Naive B cell (primary cell): Measurements from ENCODE around the gene VN1R4. TPM values are rescaled to one million over a fixed set of nuclear protein-coding genes. Genes with fewer than 3 reads are reported as not detected.
"Not testable (repeated sequence)": the region's sequence is repeated elsewhere in the genome, so short reads cannot be mapped to it uniquely, and the experiment has no call there.

Experiments
- ATAC-seq, 2 donors: fragments of 150-1000 bp; cut with Tn5 transposase; 2 replicates each; pipeline ENCODE4 v1.10.0; 2021; ENCODE audit warnings: low read depth in 2 of 2, mild to moderate bottlenecking in 2 of 2, moderate library complexity in 2 of 2
- DNase-seq: peaks from one replicate; pipeline ENCODE4 v3.0.0; 2022
- H3K27ac Mint-ChIP-seq, 6 donors: one replicate each; pipeline ENCODE4 v1.8.0; 2020 to 2022; ENCODE audit warnings: mild to moderate bottlenecking in 6 of 6, mixed read lengths in 6 of 6, moderate library complexity in 5 of 6, inconsistent platforms in 2 of 6
- H3K27me3 Mint-ChIP-seq, 3 donors: one replicate each; pipeline ENCODE4 v1.8.0; 2021 to 2022; ENCODE audit warnings: mixed read lengths in 3 of 3, mild to moderate bottlenecking in 1 of 3
- H3K36me3 Mint-ChIP-seq, 2 donors: one replicate each; pipeline ENCODE4 v1.8.0; 2020 to 2022; ENCODE audit warnings: mixed read lengths in 2 of 2, inconsistent platforms in 1 of 2, mild to moderate bottlenecking in 1 of 2
- H3K4me1 Mint-ChIP-seq, 3 donors: one replicate each; pipeline ENCODE4 v1.8.0; 2020 to 2022; ENCODE audit warnings: mixed read lengths in 3 of 3, inconsistent platforms in 1 of 3, mild to moderate bottlenecking in 1 of 3, moderate library complexity in 1 of 3
- H3K4me3 Mint-ChIP-seq, 8 donors: one replicate each; pipeline ENCODE4 v1.8.0; 2020 to 2022; ENCODE audit warnings: mild to moderate bottlenecking in 8 of 8, mixed read lengths in 8 of 8, moderate library complexity in 8 of 8, inconsistent platforms in 2 of 8
- H3K9me3 Mint-ChIP-seq, 7 donors: one replicate each; pipeline ENCODE4 v1.8.0; 2020 to 2022; ENCODE audit warnings: mixed read lengths in 7 of 7, mild to moderate bottlenecking in 5 of 7, inconsistent platforms in 2 of 7, moderate library complexity in 1 of 7
- polyA plus RNA-seq, 6 donors: library from polyadenylated mRNA; unstranded; fragments of 300-500 nt; fragmentation: Illumina TruSeq; gene quantifications; one replicate each; pipeline ENCODE4 v1.2.3, GENCODE V29; 2021; ENCODE audit warnings: low read depth in 6 of 6

VN1R4 gene, protein sequence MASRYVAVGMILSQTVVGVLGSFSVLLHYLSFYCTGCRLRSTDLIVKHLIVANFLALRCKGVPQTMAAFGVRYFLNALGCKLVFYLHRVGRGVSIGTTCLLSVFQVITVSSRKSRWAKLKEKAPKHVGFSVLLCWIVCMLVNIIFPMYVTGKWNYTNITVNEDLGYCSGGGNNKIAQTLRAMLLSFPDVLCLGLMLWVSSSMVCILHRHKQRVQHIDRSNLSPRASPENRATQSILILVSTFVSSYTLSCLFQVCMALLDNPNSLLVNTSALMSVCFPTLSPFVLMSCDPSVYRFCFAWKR
- not detected for polyA plus RNA-seq

DNA sequence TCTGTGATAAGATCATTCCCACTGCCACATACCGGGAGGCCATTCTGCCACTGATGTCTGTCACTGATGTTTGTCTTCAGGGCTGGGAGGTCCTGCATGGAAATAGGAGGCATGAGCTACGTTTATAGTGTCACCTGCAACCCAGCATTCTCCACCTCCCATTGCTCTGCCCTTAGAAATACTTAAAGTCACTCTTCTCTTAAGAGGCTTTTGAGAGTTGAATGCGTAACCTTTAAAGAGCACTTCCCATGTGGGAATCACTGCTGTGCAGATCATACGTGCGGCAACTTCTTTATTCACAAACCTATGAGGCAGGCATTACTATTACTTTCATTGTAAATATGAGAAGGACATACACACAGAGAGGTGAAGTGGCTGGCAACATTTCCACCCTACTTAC is at the start of gene VN1R4:
Gene VN1R4, minus strand, starts transcription at position 101 of the 400 bp plus-strand sequence. Its CDS starts 58 bp downstream, at position 43.
- not testable (repeated sequence) for H3K4me3 Mint-ChIP-seq, H3K4me1 Mint-ChIP-seq, ATAC-seq, DNase-seq, H3K27ac Mint-ChIP-seq
- Mint-ChIP-seq H3K27me3 (peaks cover 8 to 46% (median 35%) of the 10 kb centered on the region in 3 donors), H3K9me3 (peaks cover 21 to 64% (median 47%) of the 10 kb centered on the region in 7 donors), H3K36me3 (peaks cover 4 to 21% of the 10 kb centered on the region in 2 donors)

DNA sequence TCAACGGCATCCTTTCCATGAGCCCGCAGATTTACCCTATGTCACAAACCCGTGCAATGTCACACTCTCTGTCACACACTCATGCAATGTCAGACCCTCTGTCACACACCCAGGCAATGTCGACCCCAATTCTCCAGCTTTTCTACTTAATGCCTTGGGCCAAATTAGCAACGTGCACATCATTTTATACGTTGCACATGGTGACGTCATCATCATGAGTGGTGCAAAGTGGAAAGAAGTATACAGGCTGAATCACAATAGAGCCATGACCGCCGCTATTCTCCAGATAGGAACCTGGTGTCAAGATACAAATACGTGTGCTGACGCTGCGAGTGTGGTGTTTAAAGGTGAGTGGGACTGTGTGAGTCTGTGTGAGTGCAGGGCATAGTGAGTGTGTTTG is 44.4 kb upstream of the VN1R4 start:
- peaks cover 11 to 14% of the 10 kb centered on the region in 2 donors for H3K36me3 Mint-ChIP-seq
- H3K27me3 Mint-ChIP-seq, result peaks cover 25 to 48% (median 36%) of the 10 kb centered on the region in 3 donors
- peak overlapping the region in 1 of 6 donors; percentile 54 for H3K27ac Mint-ChIP-seq
- DNase-seq (no peak), ATAC-seq (no peak)
- H3K4me3 Mint-ChIP-seq, result no peak overlapping the region
- H3K9me3 Mint-ChIP-seq, result peaks cover 7 to 68% (median 31%) of the 10 kb centered on the region in 7 donors
- H3K4me1 Mint-ChIP-seq, result peaks cover 0 to 4% (median 0%) of the 10 kb centered on the region in 3 donors

- Mint-ChIP-seq H3K27me3 (peaks cover 26 to 55% (median 39%) of the 10 kb centered on the region in 3 donors), H3K27ac (peak overlapping the region in 1 of 6 donors; percentile 9), H3K36me3 (peaks cover 10 to 19% of the 10 kb centered on the region in 2 donors), H3K9me3 (peaks cover 7 to 69% (median 39%) of the 10 kb centered on the region in 7 donors), H3K4me1 (peaks cover 0 to 4% (median 0%) of the 10 kb centered on the region in 3 donors), H3K4me3 (no peak overlapping the region)
- ATAC-seq (no peak), DNase-seq (no peak)
Measured at GRCh38 chr19:53311044-53311443, 43.5 kb upstream of the VN1R4 start.

- Mint-ChIP-seq H3K9me3 (peaks cover 7 to 62% (median 40%) of the 10 kb centered on the region in 7 donors), H3K36me3 (peaks cover 7 to 19% of the 10 kb centered on the region in 2 donors)
- ATAC-seq, result no peak
Measured at GRCh38 chr19:53308339-53308811, 40.9 kb upstream of the VN1R4 start.

GRCh38 chr19:53301341-53301740 is 33.8 kb upstream of the VN1R4 start:
- H3K4me3 Mint-ChIP-seq, ATAC-seq: not testable (repeated sequence)
- peaks cover 8 to 16% (median 11%) of the 10 kb centered on the region in 3 donors for H3K27me3 Mint-ChIP-seq

More at GRCh38 chr19:53308339-53308811, 40.9 kb upstream of the VN1R4 start:
- no peak overlapping the region for H3K27ac Mint-ChIP-seq
- peaks cover 24 to 54% (median 36%) of the 10 kb centered on the region in 3 donors for H3K27me3 Mint-ChIP-seq
- peak overlapping the region in 4 of 8 donors; percentile 16 to 59 (median 50) for H3K4me3 Mint-ChIP-seq
- H3K4me1 Mint-ChIP-seq, result peaks cover 0 to 4% (median 0%) of the 10 kb centered on the region in 3 donors
- no peak for DNase-seq

GRCh38 chr19:53294786-53295441 is 27.4 kb upstream of the VN1R4 start:
- Mint-ChIP-seq H3K36me3 (peaks cover 7 to 24% of the 10 kb centered on the region in 2 donors), H3K9me3 (peaks cover 13 to 62% (median 46%) of the 10 kb centered on the region in 7 donors), H3K27ac (no peak overlapping the region), H3K4me1 (no peaks in the 10 kb centered on the region), H3K27me3 (peaks cover 0 to 8% (median 4%) of the 10 kb centered on the region in 3 donors), H3K4me3 (no peak overlapping the region)
- no peak for ATAC-seq
- no peak for DNase-seq

More at GRCh38 chr19:53301341-53301740, 33.8 kb upstream of the VN1R4 start:
- DNase-seq, H3K4me1 Mint-ChIP-seq, H3K27ac Mint-ChIP-seq: not testable (repeated sequence)
- Mint-ChIP-seq H3K36me3 (peaks cover 0 to 22% of the 10 kb centered on the region in 2 donors), H3K9me3 (peaks cover 4 to 24% (median 13%) of the 10 kb centered on the region in 7 donors)

DNA sequence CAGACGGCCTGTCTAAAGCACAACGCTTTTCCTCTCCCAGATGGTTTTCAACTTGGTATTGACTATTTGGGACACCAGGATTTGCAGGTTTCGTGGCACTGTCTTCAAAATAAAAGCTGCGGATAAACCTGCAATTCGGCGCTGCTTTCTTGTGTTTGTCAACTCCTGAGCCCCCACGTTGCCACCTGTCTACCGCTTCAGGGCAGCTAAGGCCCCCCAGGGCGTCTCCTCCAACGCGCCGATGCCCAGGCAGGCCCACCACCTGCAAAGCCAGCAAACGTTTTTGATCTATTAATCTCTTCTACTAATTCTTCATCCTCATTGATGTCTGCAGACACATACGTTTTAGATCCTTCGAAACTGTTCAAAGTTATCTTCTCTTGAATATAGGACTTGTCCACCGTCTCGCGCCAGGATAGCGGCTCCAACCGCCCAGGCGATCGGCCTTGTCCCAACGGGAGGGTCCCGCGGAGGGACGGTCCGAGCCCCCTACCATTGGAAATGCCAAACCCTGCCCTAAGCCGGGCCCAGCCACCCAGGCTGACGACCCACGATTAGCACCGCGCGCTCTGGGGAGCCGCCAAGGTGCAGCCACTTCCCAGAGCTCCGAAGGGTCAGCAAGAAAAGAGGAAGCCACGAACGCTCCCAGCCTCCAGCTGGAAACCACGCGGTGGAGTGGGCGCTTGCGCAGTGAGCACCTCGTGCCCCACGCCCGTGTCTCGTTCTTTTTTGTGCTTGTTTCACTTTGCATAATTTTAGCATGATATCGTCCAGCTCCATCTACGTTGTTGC is 23.4 kb upstream of the VN1R4 start:
- H3K27me3 Mint-ChIP-seq, result peaks cover 0 to 8% (median 0%) of the 10 kb centered on the region in 3 donors
- DNase-seq, result no peak
- H3K4me3 Mint-ChIP-seq, result no peak overlapping the region
- H3K9me3 Mint-ChIP-seq, result peaks cover 13 to 73% (median 46%) of the 10 kb centered on the region in 7 donors
- H3K4me1 Mint-ChIP-seq, result no peaks in the 10 kb centered on the region
- ATAC-seq, result no peak
- no peak overlapping the region for H3K27ac Mint-ChIP-seq
- peaks cover 7 to 16% of the 10 kb centered on the region in 2 donors for H3K36me3 Mint-ChIP-seq

DNA sequence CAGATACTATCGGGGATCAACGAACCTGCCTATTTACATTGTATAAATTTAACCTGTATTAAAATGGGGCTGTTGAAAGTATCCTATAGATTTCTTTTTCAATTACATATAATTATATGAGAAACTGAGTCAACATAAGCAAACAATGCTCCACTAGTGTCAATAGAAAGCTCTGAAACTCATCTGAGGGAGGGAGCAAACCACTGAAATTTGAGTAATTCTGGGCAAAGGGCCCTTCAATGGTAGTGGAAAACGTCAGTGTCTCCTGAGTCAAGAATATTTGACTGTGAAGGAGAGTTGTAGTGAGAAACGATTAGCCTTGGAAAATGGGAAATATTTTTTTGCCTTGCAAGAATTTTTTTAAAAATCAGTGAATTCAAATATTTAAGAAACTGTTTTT is 17.6 kb upstream of the VN1R4 start:
- Mint-ChIP-seq H3K9me3 (peaks cover 4 to 29% (median 17%) of the 10 kb centered on the region in 7 donors), H3K4me1 (no peaks in the 10 kb centered on the region), H3K36me3 (no peaks in the 10 kb centered on the region), H3K27ac (no peak overlapping the region), H3K4me3 (no peak overlapping the region), H3K27me3 (peaks cover 0 to 5% (median 0%) of the 10 kb centered on the region in 3 donors)
- no peak for ATAC-seq
- DNase-seq, result no peak

- H3K27ac Mint-ChIP-seq, H3K27me3 Mint-ChIP-seq, H3K36me3 Mint-ChIP-seq, H3K4me1 Mint-ChIP-seq, DNase-seq, H3K4me3 Mint-ChIP-seq: not testable (repeated sequence)
- peak in 1 of 2 donors; percentile 39 for ATAC-seq
- H3K9me3 Mint-ChIP-seq, result peaks cover 0 to 28% (median 13%) of the 10 kb centered on the region in 7 donors
Measured at GRCh38 chr19:53281947-53282346, 14.4 kb upstream of the VN1R4 start.

GRCh38 chr19:53275480-53275879 is 8.0 kb upstream of the VN1R4 start:
- Mint-ChIP-seq H3K9me3 (peaks cover 13 to 41% (median 28%) of the 10 kb centered on the region in 7 donors), H3K4me1 (no peaks in the 10 kb centered on the region), H3K27me3 (peaks cover 8 to 33% (median 29%) of the 10 kb centered on the region in 3 donors), H3K36me3 (peaks cover 0 to 19% of the 10 kb centered on the region in 2 donors), H3K4me3 (no peak overlapping the region), H3K27ac (no peak overlapping the region)
- ATAC-seq (no peak), DNase-seq (no peak)

- ATAC-seq (no peak), DNase-seq (no peak)
- Mint-ChIP-seq H3K27ac (no peak overlapping the region), H3K9me3 (peaks cover 16 to 39% (median 29%) of the 10 kb centered on the region in 7 donors), H3K4me3 (no peak overlapping the region), H3K36me3 (peaks cover 0 to 19% of the 10 kb centered on the region in 2 donors), H3K27me3 (peaks cover 8 to 27% (median 27%) of the 10 kb centered on the region in 3 donors), H3K4me1 (no peaks in the 10 kb centered on the region)
Measured at GRCh38 chr19:53272044-53272443, 4.5 kb upstream of the VN1R4 start.

GRCh38 chr19:53269861-53270260 is 2.3 kb upstream of the VN1R4 start:
- Mint-ChIP-seq H3K9me3 (peaks cover 21 to 51% (median 41%) of the 10 kb centered on the region in 7 donors), H3K36me3 (peaks cover 0 to 28% of the 10 kb centered on the region in 2 donors), H3K27me3 (peaks cover 8 to 37% (median 27%) of the 10 kb centered on the region in 3 donors)
- H3K27ac Mint-ChIP-seq, DNase-seq, H3K4me1 Mint-ChIP-seq, ATAC-seq, H3K4me3 Mint-ChIP-seq: not testable (repeated sequence)
